Gastrocnemius medialis (tissue), 4 donors: Measurements from ENCODE around the gene BARX2. TPM values are rescaled to one million over a fixed set of nuclear protein-coding genes. Genes with fewer than 3 reads are reported as not detected.

Experiments used
- ATAC-seq, 2 donors: fragments of 150-250 bp; one replicate each; pipeline ENCODE4 v1.9.1; 2016
- DNase-seq, 2 donors: peaks; one replicate each; pipeline ENCODE4 v3.0.0-alpha.2; 2019
- H3K27ac ChIP-seq, 4 donors: fragments of 200-600 bp; sonication (generic); 1 replicate in 1 of 4; 2 replicates in 3 of 4; pipeline ENCODE4 v1.5.1; 2016 to 2018; ENCODE audit warnings: mild to moderate bottlenecking in 2 of 4, moderate library complexity in 1 of 4
- H3K27me3 ChIP-seq, 3 donors: fragments of 200-600 bp; sonication (generic) in 2 of 3; 1 replicate in 1 of 3; 2 replicates in 2 of 3; pipeline versions ENCODE4 v1.5.1 to v1.6.0; 2016 to 2019; ENCODE audit warnings: mild to moderate bottlenecking in 1 of 3, moderate library complexity in 1 of 3
- H3K36me3 ChIP-seq, 2 donors: fragments of 200-600 bp; sonication (generic) in 1 of 2; one replicate each; pipeline ENCODE4 v1.5.1; 2017 to 2018
- H3K4me1 ChIP-seq, 2 donors: fragments of 200-600 bp; sonication (generic) in 1 of 2; one replicate each; pipeline ENCODE4 v1.5.1; 2016 to 2017; ENCODE audit warnings: mild to moderate bottlenecking in 2 of 2
- H3K4me3 ChIP-seq, 4 donors: fragments of 200-600 bp; sonication (generic) in 3 of 4; 1 replicate in 1 of 4; 2 replicates in 3 of 4; pipeline ENCODE4 v1.5.1; 2016 to 2019; ENCODE audit warnings: mild to moderate bottlenecking in 2 of 4
- H3K9me3 ChIP-seq, 3 donors: fragments of 200-600 bp; sonication (generic) in 2 of 3; 1 replicate in 1 of 3; 2 replicates in 2 of 3; pipeline ENCODE4 v1.5.1; 2016 to 2019
- POLR2A ChIP-seq, 2 donors: fragments of 450-650 bp; IDR thresholded peaks; one replicate each; pipeline ENCODE4 v1.6.1; 2017; ENCODE audit warnings: antibody characterized with exemption in 2 of 2, mild to moderate bottlenecking in 2 of 2, moderate library complexity in 2 of 2
- in situ Hi-C, 4 donors: fragments of 200-750 bp; cut with MboI; loops; one replicate each; pipeline versions ENCODE4 v1.15.0 to v1.8.0; 2017; ENCODE audit warnings: low sequenced_read_pairs in 4 of 4
- intact Hi-C: fragments of 100-400 bp; cut with DNase I; formaldehyde crosslinking; loops from one replicate; pipeline ENCODE4 v1.15.1; 2023; ENCODE audit warnings: low total_unique reads
- total RNA-seq, 4 donors: library from RNA; depleted of rRNA; stranded (reverse); fragments of >200 nt; gene quantifications; one replicate each; pipeline versions ENCODE4 v1.1.0 to v1.2.3, GENCODE V29; 2016
- TF ChIP-seq, protein P1 (sequence below), 5 experiments: fragments of 450-650 bp in 3 of 5; fragments of 200-600 bp in 2 of 5; sonication (generic) in 2 of 5; IDR thresholded peaks in 4 of 5; conservative IDR thresholded peaks in 1 of 5; 1 replicate in 4 of 5; 2 replicates in 1 of 5; pipeline ENCODE4 v1.5.1; 2016 to 2019; ENCODE audit warnings: antibody characterized with exemption in 5 of 5, mild to moderate bottlenecking in 3 of 5, moderate library complexity in 3 of 5

Gene BARX2
- total RNA-seq, 4 donors from 2014 or later = 1.2 to 4.4 TPM; not detected in 2

DNA sequence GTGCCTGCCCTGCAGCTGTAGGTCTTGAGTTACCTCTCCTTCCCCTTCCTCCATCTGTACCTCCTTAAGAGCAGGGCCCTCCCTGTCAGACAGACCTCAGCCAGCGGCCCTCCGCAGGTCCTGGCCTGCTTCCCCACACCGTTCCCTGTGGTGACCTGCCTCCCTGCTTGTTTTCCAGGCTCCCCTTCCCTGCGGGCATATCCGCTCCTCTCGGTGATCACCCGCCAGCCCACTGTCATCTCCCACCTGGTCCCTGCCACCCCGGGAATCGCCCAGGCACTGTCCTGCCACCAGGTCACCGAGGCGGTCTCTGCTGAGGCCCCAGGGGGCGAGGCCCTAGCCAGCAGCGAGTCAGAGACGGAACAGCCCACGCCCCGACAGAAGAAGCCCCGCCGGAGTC, 60.9 kb downstream of the BARX2 start:
- Histone ChIP-seq H3K4me1 (no peaks in the 10 kb centered on the region), H3K36me3 (no peaks in the 10 kb centered on the region), H3K27ac (no peak overlapping the region), H3K9me3 (no peaks in the 10 kb centered on the region), H3K4me3 (no peak overlapping the region), H3K27me3 (no peaks in the 10 kb centered on the region)
- intact Hi-C loops = no loop called here
- ATAC-seq = no peak
- TF ChIP-seq, protein P1, sequence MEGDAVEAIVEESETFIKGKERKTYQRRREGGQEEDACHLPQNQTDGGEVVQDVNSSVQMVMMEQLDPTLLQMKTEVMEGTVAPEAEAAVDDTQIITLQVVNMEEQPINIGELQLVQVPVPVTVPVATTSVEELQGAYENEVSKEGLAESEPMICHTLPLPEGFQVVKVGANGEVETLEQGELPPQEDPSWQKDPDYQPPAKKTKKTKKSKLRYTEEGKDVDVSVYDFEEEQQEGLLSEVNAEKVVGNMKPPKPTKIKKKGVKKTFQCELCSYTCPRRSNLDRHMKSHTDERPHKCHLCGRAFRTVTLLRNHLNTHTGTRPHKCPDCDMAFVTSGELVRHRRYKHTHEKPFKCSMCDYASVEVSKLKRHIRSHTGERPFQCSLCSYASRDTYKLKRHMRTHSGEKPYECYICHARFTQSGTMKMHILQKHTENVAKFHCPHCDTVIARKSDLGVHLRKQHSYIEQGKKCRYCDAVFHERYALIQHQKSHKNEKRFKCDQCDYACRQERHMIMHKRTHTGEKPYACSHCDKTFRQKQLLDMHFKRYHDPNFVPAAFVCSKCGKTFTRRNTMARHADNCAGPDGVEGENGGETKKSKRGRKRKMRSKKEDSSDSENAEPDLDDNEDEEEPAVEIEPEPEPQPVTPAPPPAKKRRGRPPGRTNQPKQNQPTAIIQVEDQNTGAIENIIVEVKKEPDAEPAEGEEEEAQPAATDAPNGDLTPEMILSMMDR (IDR thresholded peaks at IDR 0.05 in 4 of 5, conservative IDR thresholded peaks at IDR 0.05 in 1 of 5) = no peak
- no peak for TF ChIP-seq POLR2A (IDR thresholded peaks at IDR 0.05)
- in situ Hi-C loops = no loop called here
- no peak for DNase-seq

DNA sequence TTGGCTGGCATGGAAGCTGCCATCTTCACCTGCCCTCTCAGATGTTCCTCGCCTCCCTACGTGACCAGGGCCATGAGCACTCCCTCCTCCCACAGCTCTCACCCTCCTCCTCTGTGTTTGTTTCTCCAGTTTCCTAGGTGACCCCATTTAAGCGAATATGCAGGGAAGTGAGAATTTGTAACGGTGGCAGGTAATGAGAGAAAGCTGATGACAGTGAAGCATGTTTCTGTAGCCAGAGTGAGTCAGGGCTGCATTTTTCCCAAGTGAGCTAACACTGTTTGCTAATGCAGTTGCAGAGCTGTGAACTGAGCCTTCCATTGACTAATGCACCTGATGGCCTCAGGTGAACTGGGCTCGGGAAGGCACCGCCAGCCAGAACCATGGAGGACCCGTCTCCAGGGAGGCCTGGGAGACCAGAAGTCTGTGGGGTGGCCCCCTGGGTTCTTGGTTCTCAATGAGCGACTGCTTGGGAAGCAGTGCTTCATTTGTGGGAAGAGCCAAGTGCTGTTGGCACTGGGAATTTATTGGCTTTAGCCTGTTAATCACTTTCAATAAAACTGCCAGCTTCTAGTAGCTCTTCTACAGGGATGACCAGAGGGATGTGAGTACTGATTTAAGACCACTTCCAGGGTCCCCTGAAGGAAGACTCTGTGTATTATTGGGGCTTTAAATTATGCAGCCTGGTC, 64.5 kb downstream of the BARX2 start:
- H3K27ac ChIP-seq = no peak overlapping the region
- ATAC-seq (no peak), DNase-seq (no peak)
- in situ Hi-C loops = no loop called here
- H3K9me3 ChIP-seq = no peaks in the 10 kb centered on the region
- no peaks in the 10 kb centered on the region for H3K27me3 ChIP-seq
- H3K36me3 ChIP-seq = no peaks in the 10 kb centered on the region
- no peaks in the 10 kb centered on the region for H3K4me1 ChIP-seq
- H3K4me3 ChIP-seq = no peak overlapping the region
- TF ChIP-seq, protein P1 (IDR thresholded peaks at IDR 0.05 in 4 of 5, conservative IDR thresholded peaks at IDR 0.05 in 1 of 5) = no peak
- TF ChIP-seq POLR2A (IDR thresholded peaks at IDR 0.05) = no peak
- intact Hi-C loops = no loop called here

DNA sequence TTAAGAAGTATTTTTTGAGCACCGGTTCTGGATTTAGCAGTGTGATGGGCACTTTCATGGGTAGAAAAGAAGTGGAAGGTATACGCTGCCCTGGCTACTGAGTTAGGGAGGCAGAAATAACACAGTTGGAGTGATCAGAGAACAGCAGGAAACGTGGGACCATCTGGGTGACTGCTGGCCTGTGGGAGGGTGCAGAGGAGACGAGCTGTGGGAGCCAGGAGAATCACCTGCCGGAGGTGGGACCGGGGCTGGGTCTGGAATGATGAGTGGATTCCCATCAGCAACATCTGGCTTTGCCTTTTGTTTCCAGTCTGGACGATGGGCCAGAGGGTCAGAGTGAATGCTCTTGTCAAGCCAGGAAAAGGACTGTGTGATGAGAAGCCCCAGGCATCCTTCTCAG, 66.5 kb downstream of the BARX2 start:
- H3K27ac ChIP-seq = no peak overlapping the region
- no peak overlapping the region for H3K4me3 ChIP-seq
- no peak for ATAC-seq
- intact Hi-C loops = no loop called here
- no peaks in the 10 kb centered on the region for H3K27me3 ChIP-seq
- no peaks in the 10 kb centered on the region for H3K9me3 ChIP-seq
- DNase-seq = no peak
- no peaks in the 10 kb centered on the region for H3K4me1 ChIP-seq
- in situ Hi-C loops = no loop called here
- TF ChIP-seq, protein P1 (IDR thresholded peaks at IDR 0.05 in 4 of 5, conservative IDR thresholded peaks at IDR 0.05 in 1 of 5) = no peak
- no peak for TF ChIP-seq POLR2A (IDR thresholded peaks at IDR 0.05)
- H3K36me3 ChIP-seq = no peaks in the 10 kb centered on the region

DNA sequence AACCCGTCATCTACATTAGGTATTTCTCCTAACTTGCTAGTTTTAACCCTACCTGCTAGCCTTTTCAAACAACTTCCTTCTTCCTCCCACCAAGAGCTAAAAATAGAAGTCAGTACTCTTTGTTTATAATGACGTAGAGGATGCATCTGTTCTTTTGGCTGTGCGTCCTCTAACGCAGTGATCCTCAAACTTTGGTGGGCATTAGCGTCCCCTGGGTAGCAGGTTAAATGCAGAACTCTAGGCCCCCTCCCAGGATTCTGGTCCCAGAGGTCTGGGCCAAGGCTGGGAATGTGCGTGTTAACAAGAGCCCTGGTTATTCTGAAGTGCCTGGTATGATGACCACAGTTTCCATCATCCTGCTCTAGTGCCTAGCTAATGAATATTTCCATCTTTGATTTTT, 67.6 kb downstream of the BARX2 start:
- TF ChIP-seq, protein P1 (IDR thresholded peaks at IDR 0.05 in 4 of 5, conservative IDR thresholded peaks at IDR 0.05 in 1 of 5) = no peak
- TF ChIP-seq POLR2A (IDR thresholded peaks at IDR 0.05) = no peak
- H3K4me1 ChIP-seq = no peaks in the 10 kb centered on the region
- H3K27ac ChIP-seq = no peak overlapping the region
- ATAC-seq = no peak
- H3K9me3 ChIP-seq = no peaks in the 10 kb centered on the region
- H3K27me3 ChIP-seq = no peaks in the 10 kb centered on the region
- H3K4me3 ChIP-seq = no peak overlapping the region
- intact Hi-C loops (no loop called here), in situ Hi-C loops (no loop called here)
- no peak for DNase-seq
- no peaks in the 10 kb centered on the region for H3K36me3 ChIP-seq

DNA sequence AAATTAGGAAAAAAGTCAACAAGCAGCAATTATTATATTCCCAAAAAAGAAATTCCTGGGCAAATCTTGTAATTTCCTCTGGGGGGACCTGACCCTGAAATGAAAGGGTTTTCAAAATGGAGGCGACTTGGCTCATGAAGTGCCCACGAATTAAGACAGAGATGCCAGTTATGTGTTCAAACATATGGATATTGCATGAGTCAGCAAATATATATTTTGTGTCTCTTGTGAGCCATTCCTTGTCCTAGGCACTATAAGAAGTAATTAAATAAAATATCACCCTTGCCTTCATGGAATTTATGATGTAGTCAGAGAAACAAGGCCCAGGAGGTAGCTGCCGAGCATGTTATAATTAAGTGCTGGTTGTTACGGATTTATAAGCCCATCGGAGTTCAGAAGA, 68.6 kb downstream of the BARX2 start:
- no peak overlapping the region for H3K4me3 ChIP-seq
- DNase-seq (no peak), ATAC-seq (no peak)
- no peak overlapping the region for H3K27ac ChIP-seq
- no peaks in the 10 kb centered on the region for H3K27me3 ChIP-seq
- TF ChIP-seq, protein P1 (IDR thresholded peaks at IDR 0.05 in 4 of 5, conservative IDR thresholded peaks at IDR 0.05 in 1 of 5) = no peak
- TF ChIP-seq POLR2A (IDR thresholded peaks at IDR 0.05) = no peak
- H3K9me3 ChIP-seq = no peaks in the 10 kb centered on the region
- intact Hi-C loops = no loop called here
- no peaks in the 10 kb centered on the region for H3K36me3 ChIP-seq
- in situ Hi-C loops = no loop called here
- H3K4me1 ChIP-seq = no peaks in the 10 kb centered on the region
